ENCODE measurements around the gene GOLPH3.

- TF ChIP-seq TAF1 (IDR thresholded peaks at IDR 0.05; ENCODE audit: borderline replicate concordance, low read depth, low read length): no peak
- no peak for TF ChIP-seq POLR2AphosphoS5 (IDR thresholded peaks at IDR 0.05; ENCODE audit: low read depth, low read length)
- no peak for TF ChIP-seq POLR2A (IDR thresholded peaks at IDR 0.05; ENCODE audit: low read depth, low read length)
Observed at GRCh38 chr5:32123058-32123805, 50.9 kb downstream of the GOLPH3 start.
